Activated naive CD4-positive, alpha-beta T cell treated with anti-CD3 and anti-CD28 coated beads, Interleukin-2, amount 50 U/mL, for 72 hours (primary cell): ENCODE data around the gene KCNB1. TPM values are rescaled to one million over a fixed set of nuclear protein-coding genes. Genes with fewer than 3 reads are reported as not detected.

Source experiments
- ATAC-seq, 2 donors: fragments of 150-1000 bp; cut with Tn5 transposase; 2 replicates each; pipeline ENCODE4 v1.10.0; 2021; ENCODE audit warnings: mild to moderate bottlenecking in 2 of 2, moderate library complexity in 2 of 2
- DNase-seq, 2 donors: peaks; one replicate each; pipeline ENCODE4 v3.0.0; 2021 to 2022; ENCODE audit warnings: low spot score in 2 of 2
- H3K27ac Mint-ChIP-seq, 2 donors: one replicate each; pipeline ENCODE4 v1.8.0; 2022; ENCODE audit warnings: mild to moderate bottlenecking in 2 of 2, mixed read lengths in 2 of 2
- H3K36me3 Mint-ChIP-seq, 2 donors: one replicate each; pipeline ENCODE4 v1.8.0; 2022; ENCODE audit warnings: mixed read lengths in 2 of 2
- H3K9me3 Mint-ChIP-seq, 2 donors: one replicate each; pipeline ENCODE4 v1.8.0; 2022; ENCODE audit warnings: mixed read lengths in 2 of 2
- total RNA-seq, 2 donors: library from RNA; stranded (reverse); gene quantifications; one replicate each; pipeline ENCODE4 v1.2.3, GENCODE V29; 2022

Gene KCNB1
- total RNA-seq, 2 donors from 2014 or later = not detected

- Mint-ChIP-seq H3K9me3 (no peaks in the 10 kb centered on the region), H3K36me3 (no peaks in the 10 kb centered on the region), H3K27ac (no peak overlapping the region)
- ATAC-seq (no peak), DNase-seq (no peak)
Measured at GRCh38 chr20:49398401-49399144, 83.9 kb downstream of the KCNB1 start.

GRCh38 chr20:49397525-49397924, 84.9 kb downstream of the KCNB1 start:
- DNase-seq (no peak), ATAC-seq (no peak)
- H3K36me3 Mint-ChIP-seq = no peaks in the 10 kb centered on the region
- H3K9me3 Mint-ChIP-seq = no peaks in the 10 kb centered on the region
- H3K27ac Mint-ChIP-seq = no peak overlapping the region

GRCh38 chr20:49396230-49396629, 86.2 kb downstream of the KCNB1 start:
- H3K36me3 Mint-ChIP-seq = no peaks in the 10 kb centered on the region

GRCh38 chr20:49395659-49396058, 86.8 kb downstream of the KCNB1 start:
- H3K9me3 Mint-ChIP-seq = no peaks in the 10 kb centered on the region
- no peak overlapping the region for H3K27ac Mint-ChIP-seq
- DNase-seq = no peak
- H3K36me3 Mint-ChIP-seq = no peaks in the 10 kb centered on the region
- no peak for ATAC-seq

More at GRCh38 chr20:49396230-49396629, 86.2 kb downstream of the KCNB1 start:
- ATAC-seq = no peak
- DNase-seq = no peak
- Mint-ChIP-seq H3K27ac (no peak overlapping the region), H3K9me3 (no peaks in the 10 kb centered on the region)

- Mint-ChIP-seq H3K27ac (no peak overlapping the region), H3K36me3 (no peaks in the 10 kb centered on the region), H3K9me3 (no peaks in the 10 kb centered on the region)
- DNase-seq (no peak), ATAC-seq (no peak)
Measured at GRCh38 chr20:49395183-49395582, 87.3 kb downstream of the KCNB1 start.

- no peak overlapping the region for H3K27ac Mint-ChIP-seq
- ATAC-seq = no peak
- no peaks in the 10 kb centered on the region for H3K9me3 Mint-ChIP-seq
- H3K36me3 Mint-ChIP-seq = no peaks in the 10 kb centered on the region
- DNase-seq = no peak
Measured at GRCh38 chr20:49394757-49395156, 87.7 kb downstream of the KCNB1 start.

- DNase-seq (no peak), ATAC-seq (no peak)
- no peaks in the 10 kb centered on the region for H3K36me3 Mint-ChIP-seq
- H3K27ac Mint-ChIP-seq = no peak overlapping the region
- H3K9me3 Mint-ChIP-seq = no peaks in the 10 kb centered on the region
Measured at GRCh38 chr20:49394264-49394663, 88.2 kb downstream of the KCNB1 start.

- no peaks in the 10 kb centered on the region for H3K36me3 Mint-ChIP-seq
- DNase-seq = no peak
- H3K9me3 Mint-ChIP-seq = no peaks in the 10 kb centered on the region
- no peak overlapping the region for H3K27ac Mint-ChIP-seq
- no peak for ATAC-seq
Measured at GRCh38 chr20:49393803-49394202, 88.7 kb downstream of the KCNB1 start.

- Mint-ChIP-seq H3K36me3 (no peaks in the 10 kb centered on the region), H3K9me3 (no peaks in the 10 kb centered on the region), H3K27ac (no peak overlapping the region)
- DNase-seq = no peak
- no peak for ATAC-seq
Measured at GRCh38 chr20:49392745-49393144, 89.7 kb downstream of the KCNB1 start.

GRCh38 chr20:49391404-49392245, 90.8 kb downstream of the KCNB1 start:
- no peak for ATAC-seq
- H3K36me3 Mint-ChIP-seq = no peaks in the 10 kb centered on the region
- no peak overlapping the region for H3K27ac Mint-ChIP-seq
- no peaks in the 10 kb centered on the region for H3K9me3 Mint-ChIP-seq
- no peak for DNase-seq

- Mint-ChIP-seq H3K36me3 (no peaks in the 10 kb centered on the region), H3K9me3 (peaks cover 0 to 5% of the 10 kb centered on the region in 2 donors), H3K27ac (no peak overlapping the region)
Measured at GRCh38 chr20:49389854-49390253, 92.6 kb downstream of the KCNB1 start.

GRCh38 chr20:49388744-49389143, 93.7 kb downstream of the KCNB1 start:
- no peak for DNase-seq
- Mint-ChIP-seq H3K36me3 (no peaks in the 10 kb centered on the region), H3K27ac (no peak overlapping the region), H3K9me3 (peaks cover 0 to 5% of the 10 kb centered on the region in 2 donors)
- no peak for ATAC-seq

More at GRCh38 chr20:49389854-49390253, 92.6 kb downstream of the KCNB1 start:
- DNase-seq = no peak
- ATAC-seq = no peak

GRCh38 chr20:49387581-49387939, 94.9 kb downstream of the KCNB1 start:
- no peaks in the 10 kb centered on the region for H3K36me3 Mint-ChIP-seq
- DNase-seq (no peak), ATAC-seq (no peak)
- no peak overlapping the region for H3K27ac Mint-ChIP-seq
- H3K9me3 Mint-ChIP-seq = peaks cover 0 to 5% of the 10 kb centered on the region in 2 donors

GRCh38 chr20:49386848-49387580, 95.5 kb downstream of the KCNB1 start:
- Mint-ChIP-seq H3K27ac (no peak overlapping the region), H3K9me3 (peaks cover 0 to 5% of the 10 kb centered on the region in 2 donors)
- ATAC-seq = no peak

GRCh38 chr20:49385465-49385864, 97.0 kb downstream of the KCNB1 start:
- ATAC-seq (peak; percentile 61 to 75), DNase-seq (peak in 1 of 2 donors; percentile 7)
- Mint-ChIP-seq H3K9me3 (peaks cover 0 to 5% of the 10 kb centered on the region in 2 donors), H3K27ac (no peak overlapping the region), H3K36me3 (no peaks in the 10 kb centered on the region)

More at GRCh38 chr20:49386848-49387580, 95.5 kb downstream of the KCNB1 start:
- DNase-seq = no peak
- H3K36me3 Mint-ChIP-seq = no peaks in the 10 kb centered on the region

- H3K27ac Mint-ChIP-seq = no peak overlapping the region
- ATAC-seq (peak; percentile 66 to 77), DNase-seq (peak in 1 of 2 donors; percentile 87)
- H3K9me3 Mint-ChIP-seq = peaks cover 0 to 5% of the 10 kb centered on the region in 2 donors
- no peaks in the 10 kb centered on the region for H3K36me3 Mint-ChIP-seq
Measured at GRCh38 chr20:49384437-49385434, 97.7 kb downstream of the KCNB1 start.
